Heart left ventricle (tissue), 13 donors: ENCODE data around the gene STAT3.

ENCODE experiments used
- CTCF ChIP-seq, 12 donors: fragments of 200-600 bp; sonication (generic) in 4 of 12; IDR thresholded peaks; one replicate each; pipeline versions ENCODE4 v1.5.0 to v1.8.0; 2018 to 2022; ENCODE audit warnings: antibody characterized with exemption in 12 of 12, mild to moderate bottlenecking in 5 of 12
- POLR2A ChIP-seq, 2 donors: fragments of 450-650 bp; IDR thresholded peaks; one replicate each; pipeline ENCODE4 v1.6.1; 2017; ENCODE audit warnings: antibody characterized with exemption in 2 of 2, mild to moderate bottlenecking in 2 of 2, moderate library complexity in 2 of 2
- donor health status: ischemic (EF 13 %, LVEDD 7.1; RV severe dilation, severe dysfunction).
- donor health status: DM: no; HTN: yes; CAD: no.
- donor health status: DM: no; HTN: no; CAD: no.
- donor health status: ischemic (EF 25% LVEDD 6.9; RV normal size, moderate dysfunction).
- donor health status: ischemic (EF 25% LVEDD 5.7; RV mildly dilated, moderate dysfunction).
- donor health status: ischemic (EF 35%, LVEDD 5.7; RV mildly dilated, moderate dysfunction).
- donor health status: nonischemic (EF 11% LVEDD 7.7; RV severe dilation, severe dysfunction).
- donor health status: DM: yes; HTN: yes; CAD: no.
- donor health status: PGD.
- donor health status: ischemic (EF 29% LVEDD 5.4; RV normal size, mild dysfunction).
- donor health status: nonischemic (EF 23%, LVEDD 6.1; RV moderate dilation, normal function).

- TF ChIP-seq CTCF (IDR thresholded peaks at IDR 0.05) (no peak), POLR2A (IDR thresholded peaks at IDR 0.05) (no peak)
Observed at GRCh38 chr17:42408061-42408460, 19.8 kb upstream of the STAT3 start.
